IPS-18c (cell line): ENCODE data around the gene ICE2.

Experiments
- H3K4me3 ChIP-seq: 2 replicates; pipeline ENCODE4 v1.7.0; 2013; ENCODE audit warnings: low read depth, mild to moderate bottlenecking, low read length, moderate library complexity; ENCODE audit not compliant: insufficient read depth
- H3K9me3 ChIP-seq: one replicate; pipeline ENCODE4 v1.6.1; 2013; ENCODE audit warnings: mild to moderate bottlenecking, low read length, moderate library complexity; ENCODE audit not compliant: control insufficient read depth, insufficient read depth

ICE2 gene

DNA sequence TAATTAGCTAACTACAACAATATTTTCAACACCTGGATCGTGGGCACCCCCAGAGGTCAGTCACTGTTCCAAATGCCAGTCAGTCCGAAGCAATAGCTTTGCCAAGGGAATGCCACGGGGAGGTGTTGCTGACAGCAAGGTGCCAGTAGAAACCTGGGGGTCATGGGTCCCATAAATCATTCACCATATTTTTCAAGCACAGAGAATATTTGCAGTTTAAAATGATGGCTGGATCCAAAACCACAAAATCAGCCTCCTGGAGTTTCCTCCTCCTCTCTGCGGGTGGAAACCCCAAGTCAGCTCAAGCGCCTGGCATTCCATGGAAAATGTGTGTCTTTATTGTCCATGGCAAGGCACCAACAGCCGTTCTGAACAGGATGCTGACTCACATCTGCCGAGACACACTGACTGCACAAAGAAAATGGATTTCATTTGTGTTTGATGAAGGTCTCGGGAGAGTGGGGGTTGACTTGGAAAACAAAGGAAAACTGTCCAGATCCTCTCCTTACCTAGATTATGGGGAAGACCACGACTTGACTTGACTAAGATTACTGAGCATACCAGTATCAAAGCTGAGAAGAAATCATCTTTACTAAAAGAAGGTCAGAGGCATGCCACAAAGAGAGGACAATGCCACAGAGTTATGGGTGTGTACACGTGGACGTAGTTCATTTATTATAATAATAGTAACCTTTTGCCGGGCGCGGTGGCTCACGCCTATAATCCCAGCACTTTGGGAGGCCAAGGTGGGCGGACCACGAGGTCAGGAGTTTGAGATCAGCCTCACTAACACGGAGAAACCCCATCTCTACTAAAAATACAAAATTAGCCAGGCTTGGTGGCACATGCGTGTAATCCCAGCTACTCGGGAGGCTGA, 107.5 kb downstream of the ICE2 start:
- Histone ChIP-seq H3K4me3 (no peak overlapping the region), H3K9me3 (no peaks in the 10 kb centered on the region)

DNA sequence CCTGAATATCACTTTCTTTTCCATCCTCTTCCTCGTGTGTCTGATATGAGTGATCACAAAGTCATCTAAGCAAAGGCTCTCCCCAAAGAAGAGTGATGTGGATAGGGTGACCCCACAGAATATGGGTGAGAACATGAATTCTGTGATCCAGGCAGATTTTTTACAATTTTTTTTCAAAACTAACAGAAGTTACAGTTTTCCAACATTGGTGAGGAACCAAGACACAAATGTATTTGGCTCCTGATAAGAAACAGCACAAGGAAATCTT, 108.1 kb downstream of the ICE2 start:
- Histone ChIP-seq H3K4me3 (no peak overlapping the region), H3K9me3 (no peaks in the 10 kb centered on the region)

DNA sequence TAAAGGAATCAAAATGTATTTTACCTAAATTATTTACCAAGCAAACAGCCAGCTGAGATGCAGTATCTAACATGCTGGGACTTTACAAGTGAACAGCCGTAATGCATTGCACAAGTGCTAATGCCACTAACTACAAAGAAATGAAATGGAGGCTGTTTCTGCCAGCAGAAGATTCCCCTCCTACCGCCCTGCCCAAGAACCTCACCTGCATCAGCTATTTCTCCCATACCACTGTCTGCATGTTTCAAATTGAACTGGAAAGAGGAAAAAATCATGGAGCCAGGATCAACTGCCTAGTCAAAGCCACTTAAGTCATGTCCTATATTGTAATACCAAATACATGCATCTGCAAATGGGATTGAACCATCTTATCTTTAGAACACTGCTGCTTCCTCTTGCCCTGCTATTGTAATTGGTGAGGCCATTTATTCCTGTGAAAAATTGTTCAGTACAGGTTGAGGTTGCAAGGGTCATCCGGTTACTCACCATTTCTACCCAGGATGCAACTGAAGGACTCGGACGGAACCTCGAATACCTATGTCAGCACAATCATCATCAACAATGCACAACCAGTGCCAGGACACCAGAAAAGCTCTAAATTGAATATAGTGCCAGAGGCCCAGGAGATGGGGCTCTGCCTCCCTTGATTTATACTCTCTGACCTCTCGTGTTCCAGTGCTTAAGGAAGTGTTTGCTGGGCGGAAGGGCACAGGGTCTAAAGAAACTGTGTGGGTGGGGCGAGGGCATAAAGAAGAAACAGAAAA, 108.7 kb downstream of the ICE2 start:
- Histone ChIP-seq H3K4me3 (no peak overlapping the region), H3K9me3 (no peaks in the 10 kb centered on the region)

DNA sequence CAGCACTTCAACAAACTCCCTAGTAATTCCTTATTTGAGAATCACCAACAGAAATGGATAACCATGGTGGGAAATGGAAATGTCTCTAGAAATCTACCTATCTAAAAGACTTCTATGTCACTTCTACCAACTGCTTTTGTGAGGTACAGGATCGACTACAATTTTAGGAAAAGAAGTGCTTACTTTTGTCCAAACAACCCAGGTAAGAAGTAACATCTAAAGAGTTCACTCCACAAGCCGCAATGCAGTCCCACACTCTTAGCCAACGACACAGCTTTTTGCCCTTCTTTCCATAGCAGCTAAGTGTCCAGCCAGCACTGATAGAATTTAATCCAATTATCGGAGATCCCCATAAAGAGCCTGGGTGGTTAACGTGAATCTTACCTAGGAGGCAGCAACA, 109.2 kb downstream of the ICE2 start:
- H3K9me3 ChIP-seq: no peaks in the 10 kb centered on the region

More for the DNA sequence above, 109.2 kb downstream of the ICE2 start:
- no peak overlapping the region for H3K4me3 ChIP-seq
